PC-9 (cell line): ENCODE results near the gene FNDC1. TPM values are rescaled to one million over a fixed set of nuclear protein-coding genes. Genes with fewer than 3 reads are reported as not detected.

Experiments
- BruUV-seq: library from RNA; stranded (reverse); fragments of 400-500 nt; replicated peaks from 2 replicates; lab custom pipeline; 2021; lab: Mats Ljungman, UMichigan
- CTCF ChIA-PET: fragments of 300-600 bp; sonication (Branson Sonifier 250); formaldehyde crosslinking; loops from one replicate; lab custom pipeline; 2022; ENCODE audit warnings: antibody characterized with exemption; lab: Charles Lee
- POLR2A ChIA-PET: fragments of 300-600 bp; sonication (Branson Sonifier 250); formaldehyde crosslinking; loops from one replicate; lab custom pipeline; 2022; ENCODE audit warnings: antibody characterized with exemption; ENCODE audit not compliant: unreplicated experiment; lab: Charles Lee
- DNase-seq, 2 experiments: peaks; one replicate each; pipeline versions ENCODE4 v3.0.0 to v3.0.0-alpha.2; 2015 to 2022; ENCODE audit warnings: mixed read lengths in 1 of 2
- H2AFZ ChIP-seq: fragments of 200-600 bp; sonication (generic); 2 replicates; pipeline ENCODE4 v1.8.1; 2017; ENCODE audit warnings: antibody characterized with exemption
- H3F3A ChIP-seq: fragments of 200-600 bp; sonication (generic); 2 replicates; pipeline ENCODE4 v1.8.1; 2017; ENCODE audit warnings: antibody characterized with exemption, mild to moderate bottlenecking, low read depth; ENCODE audit not compliant: insufficient read depth
- H3K27ac ChIP-seq: fragments of 200-600 bp; sonication (generic); 2 replicates; pipeline ENCODE4 v1.6.1; 2016; ENCODE audit warnings: mixed run types
- H3K27me3 ChIP-seq: fragments of 200-600 bp; sonication (generic); 2 replicates; pipeline ENCODE4 v1.6.1; 2016; ENCODE audit warnings: low read depth, mixed run types; ENCODE audit not compliant: insufficient read depth
- H3K36me3 ChIP-seq: fragments of 200-600 bp; sonication (generic); 2 replicates; pipeline ENCODE4 v1.6.1; 2016; ENCODE audit warnings: low read depth, mixed run types
- H3K4me1 ChIP-seq: fragments of 200-600 bp; sonication (generic); replicated peaks from 2 replicates; pipeline ENCODE4 v1.6.1; 2016; ENCODE audit warnings: mixed run types; ENCODE audit not compliant: insufficient read depth
- H3K4me2 ChIP-seq: fragments of 200-600 bp; sonication (generic); 2 replicates; pipeline ENCODE4 v1.6.1; 2017; ENCODE audit warnings: mixed run types
- H3K4me3 ChIP-seq: fragments of 200-600 bp; sonication (generic); 2 replicates; pipeline ENCODE4 v1.6.1; 2016; ENCODE audit warnings: mixed run types
- H3K79me2 ChIP-seq: fragments of 200-600 bp; sonication (generic); 2 replicates; pipeline ENCODE4 v1.6.1; 2017; ENCODE audit warnings: low read depth, mixed run types
- H3K9me2 ChIP-seq: fragments of 200-600 bp; sonication (generic); 2 replicates; pipeline ENCODE4 v1.8.1; 2017; ENCODE audit warnings: mild to moderate bottlenecking; ENCODE audit not compliant: insufficient read depth
- H3K9me3 ChIP-seq: fragments of 200-600 bp; sonication (generic); 2 replicates; pipeline ENCODE4 v1.8.1; 2016; ENCODE audit warnings: low read depth; ENCODE audit not compliant: insufficient read depth
- H4K20me1 ChIP-seq: fragments of 200-600 bp; sonication (generic); 2 replicates; pipeline ENCODE4 v1.8.1; 2017; ENCODE audit not compliant: insufficient read depth
- CTCF ChIP-seq: fragments of 200-600 bp; sonication (generic); conservative IDR thresholded peaks from 2 replicates; pipeline ENCODE4 v1.6.1; 2017; ENCODE audit warnings: mixed run types, antibody characterized with exemption, mild to moderate bottlenecking, moderate library complexity
- EZH2 ChIP-seq: fragments of 200-600 bp; sonication (generic); IDR thresholded peaks from 2 replicates; pipeline ENCODE4 v1.8.0; 2017; ENCODE audit warnings: antibody characterized with exemption, low read depth
- intact Hi-C: fragments of 100-400 bp; cut with micrococcal nuclease; formaldehyde crosslinking; loops from one replicate; pipeline ENCODE4 v1.10.0; 2022; ENCODE audit not compliant: unreplicated experiment
- total RNA-seq: library from RNA; stranded (reverse); gene quantifications from 2 replicates; pipeline ENCODE4 v1.2.3, GENCODE V29; 2021

The FNDC1 gene
- total RNA-seq, 1 experiment from 2014 or later: not detected

- intact Hi-C loops: no loop called here
- POLR2A ChIA-PET: no interaction called here
Measured at GRCh38 chr6:159220093-159220492, 50.9 kb downstream of the FNDC1 start.

GRCh38 chr6:159221486-159222170, 52.4 kb downstream of the FNDC1 start:
- H3K9me2 ChIP-seq: no peaks in the 10 kb centered on the region
- TF ChIP-seq CTCF (no peak), EZH2 (no peak)
- no peak overlapping the region for H3K4me2 ChIP-seq
- CTCF ChIA-PET: no interaction called here
- DNase-seq: no peak
- BruUV-seq: no TSS peak
- H3K27ac ChIP-seq: no peak overlapping the region
- no peak overlapping the region for H2AFZ ChIP-seq
- H3K36me3 ChIP-seq: no peaks in the 10 kb centered on the region
- H3K9me3 ChIP-seq: no peaks in the 10 kb centered on the region
- no peaks in the 10 kb centered on the region for H3K79me2 ChIP-seq
- intact Hi-C loops: no loop called here
- no peak overlapping the region for H3K4me3 ChIP-seq
- H3K27me3 ChIP-seq: peaks cover 86% of the 10 kb centered on the region
- POLR2A ChIA-PET: no interaction called here
- H3K4me1 ChIP-seq: no peaks in the 10 kb centered on the region
- H4K20me1 ChIP-seq: 0 out of 2 replicates have a peak, but pooled peaks cover 3% of the 10 kb centered on the region
- no peaks in the 10 kb centered on the region for H3F3A ChIP-seq

More at GRCh38 chr6:159220093-159220492, 50.9 kb downstream of the FNDC1 start:
- Histone ChIP-seq H4K20me1 (0 out of 2 replicates have a peak, but pooled peaks cover 3% of the 10 kb centered on the region), H2AFZ (no peak overlapping the region), H3K4me2 (no peak overlapping the region), H3K9me3 (no peaks in the 10 kb centered on the region), H3K27me3 (peaks cover 92% of the 10 kb centered on the region), H3K4me1 (no peaks in the 10 kb centered on the region), H3K36me3 (no peaks in the 10 kb centered on the region), H3K9me2 (no peaks in the 10 kb centered on the region), H3K79me2 (no peaks in the 10 kb centered on the region), H3K27ac (no peak overlapping the region), H3K4me3 (no peak overlapping the region), H3F3A (no peaks in the 10 kb centered on the region)
- no peak for DNase-seq
- BruUV-seq: no TSS peak
- TF ChIP-seq CTCF (no peak), EZH2 (no peak)
- CTCF ChIA-PET: no interaction called here

- 0 out of 2 replicates have a peak, but pooled peaks cover 3% of the 10 kb centered on the region for H4K20me1 ChIP-seq
- H3K79me2 ChIP-seq: no peaks in the 10 kb centered on the region
- H3K9me3 ChIP-seq: no peaks in the 10 kb centered on the region
- H2AFZ ChIP-seq: no peak overlapping the region
- H3K27me3 ChIP-seq: peaks cover 72% of the 10 kb centered on the region
- no peak overlapping the region for H3K4me2 ChIP-seq
- H3K4me1 ChIP-seq: no peaks in the 10 kb centered on the region
- no peaks in the 10 kb centered on the region for H3K36me3 ChIP-seq
- BruUV-seq: no TSS peak
- H3K4me3 ChIP-seq: no peak overlapping the region
- H3F3A ChIP-seq: no peaks in the 10 kb centered on the region
- intact Hi-C loops: no loop called here
- CTCF ChIA-PET: no interaction called here
- TF ChIP-seq CTCF (no peak), EZH2 (no peak)
- no peak overlapping the region for H3K27ac ChIP-seq
- POLR2A ChIA-PET: no interaction called here
- DNase-seq: no peak
- H3K9me2 ChIP-seq: no peaks in the 10 kb centered on the region
Measured at GRCh38 chr6:159224452-159224851, 55.3 kb downstream of the FNDC1 start.
